HCEC 1CT (cell line): ENCODE measurements around the gene RAPGEFL1.
"Not testable (repeated sequence)": the region's sequence is repeated elsewhere in the genome, so short reads cannot be mapped to it uniquely, and the experiment has no call there.

Source experiments
- DNase-seq: peaks from one replicate; pipeline ENCODE4 v3.0.0-alpha.2; 2017

RAPGEFL1 gene

GRCh38 chr17:40213914-40214313 is 36.6 kb downstream of the RAPGEFL1 start:
- not testable (repeated sequence) for DNase-seq

- DNase-seq: no peak
Observed at GRCh38 chr17:40218006-40218739, 40.9 kb downstream of the RAPGEFL1 start.

GRCh38 chr17:40218740-40219593 is 41.7 kb downstream of the RAPGEFL1 start, which contains the start of gene WIPF2:
WIPF2 (plus strand) TSS chr17:40219304; CDS start chr17:40256460, 37,156 bp downstream.
- DNase-seq: peak; percentile 93

GRCh38 chr17:40219594-40220338 is 42.5 kb downstream of the RAPGEFL1 start:
- peak; percentile 32 for DNase-seq

GRCh38 chr17:40224718-40225550 is 47.7 kb downstream of the RAPGEFL1 start:
- DNase-seq: no peak

GRCh38 chr17:40229146-40229545 is 51.9 kb downstream of the RAPGEFL1 start:
- not testable (repeated sequence) for DNase-seq

GRCh38 chr17:40230670-40231069 is 53.4 kb downstream of the RAPGEFL1 start:
- no peak for DNase-seq

GRCh38 chr17:40231928-40232327 is 54.7 kb downstream of the RAPGEFL1 start:
- DNase-seq: not testable (repeated sequence)

GRCh38 chr17:40241252-40241834 is 64.1 kb downstream of the RAPGEFL1 start:
- no peak for DNase-seq

- no peak for DNase-seq
Observed at GRCh38 chr17:40242774-40243173, 65.5 kb downstream of the RAPGEFL1 start.

- no peak for DNase-seq
Observed at GRCh38 chr17:40243761-40244160, 66.5 kb downstream of the RAPGEFL1 start.

GRCh38 chr17:40244255-40244654 is 67.0 kb downstream of the RAPGEFL1 start:
- no peak for DNase-seq
